Tibial nerve (tissue), 4 donors: ENCODE results near the gene ASCC1.

Source experiments
- CTCF ChIP-seq, 5 experiments: fragments of 200-600 bp in 3 of 5; fragments of 450-650 bp in 2 of 5; sonication (generic) in 3 of 5; IDR thresholded peaks; one replicate each; pipeline ENCODE4 v1.5.1; 2016 to 2019; ENCODE audit warnings: antibody characterized with exemption in 5 of 5, mild to moderate bottlenecking in 3 of 5, moderate library complexity in 2 of 5
- EP300 ChIP-seq, 2 donors: sonication (generic); formaldehyde crosslinking; IDR thresholded peaks; one replicate each; pipeline ENCODE4 v1.6.1; 2017; ENCODE audit warnings: antibody characterized with exemption in 2 of 2, mild to moderate bottlenecking in 1 of 2
- POLR2A ChIP-seq, 2 donors: fragments of 450-650 bp; IDR thresholded peaks; one replicate each; pipeline ENCODE4 v1.6.1; 2017; ENCODE audit warnings: antibody characterized with exemption in 2 of 2, mild to moderate bottlenecking in 2 of 2, moderate library complexity in 2 of 2

- TF ChIP-seq CTCF (IDR thresholded peaks at IDR 0.05) (no peak), POLR2A (IDR thresholded peaks at IDR 0.05) (no peak), EP300 (IDR thresholded peaks at IDR 0.05) (no peak)
Measured at GRCh38 chr10:72240371-72240770, 24.3 kb upstream of the ASCC1 start.
